ENCODE measurements around the gene LHX5.

Gene LHX5

DNA sequence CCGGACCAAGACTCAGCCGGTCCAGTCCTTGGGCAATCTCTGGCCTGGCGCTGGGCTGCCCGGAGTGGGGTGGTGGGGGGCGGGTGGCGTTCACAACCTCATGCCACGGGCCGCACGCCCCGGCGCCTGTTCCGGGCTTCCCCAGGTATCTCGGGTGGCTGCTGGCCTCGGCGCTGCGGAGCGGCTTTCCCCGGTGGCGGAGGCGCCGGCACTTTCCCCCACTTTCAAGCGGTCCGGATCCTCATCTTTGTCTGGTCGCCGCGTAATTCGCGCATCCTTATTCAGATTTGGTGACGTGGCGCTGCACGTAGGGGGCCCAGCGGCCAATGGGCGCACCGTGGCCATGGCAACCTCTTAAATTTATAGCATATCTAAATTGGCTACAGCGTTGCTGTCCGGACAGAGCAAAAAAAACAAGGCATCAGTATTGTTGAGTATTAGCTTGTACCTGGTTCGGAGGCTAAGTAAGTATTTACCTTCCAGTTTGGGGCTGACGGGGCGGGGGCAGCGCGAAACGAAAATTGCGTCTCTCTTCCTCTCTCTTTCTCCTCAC, at the start of gene LHX5:
Gene LHX5, minus strand, starts transcription at position 253 of the 553 bp plus-strand sequence. CDS start 373 bp downstream, outside the sequence.
- Mint-ChIP-seq H3K27ac (no peak within 1 kb of the TSS), H3K4me3 (peak within 1 kb of the TSS in 1 of 3 experiments; percentile 10), H3K9me3 (no peaks in the 10 kb centered on the region), H3K4me1 (peaks cover 5% of the 10 kb centered on the region), H3K36me3 (ENCODE audit: low read depth) (no peaks in the 10 kb centered on the region), H3K27me3 (ENCODE audit: low read depth) (peaks cover 100% of the 10 kb centered on the region)
- TF ChIP-seq, protein P1, sequence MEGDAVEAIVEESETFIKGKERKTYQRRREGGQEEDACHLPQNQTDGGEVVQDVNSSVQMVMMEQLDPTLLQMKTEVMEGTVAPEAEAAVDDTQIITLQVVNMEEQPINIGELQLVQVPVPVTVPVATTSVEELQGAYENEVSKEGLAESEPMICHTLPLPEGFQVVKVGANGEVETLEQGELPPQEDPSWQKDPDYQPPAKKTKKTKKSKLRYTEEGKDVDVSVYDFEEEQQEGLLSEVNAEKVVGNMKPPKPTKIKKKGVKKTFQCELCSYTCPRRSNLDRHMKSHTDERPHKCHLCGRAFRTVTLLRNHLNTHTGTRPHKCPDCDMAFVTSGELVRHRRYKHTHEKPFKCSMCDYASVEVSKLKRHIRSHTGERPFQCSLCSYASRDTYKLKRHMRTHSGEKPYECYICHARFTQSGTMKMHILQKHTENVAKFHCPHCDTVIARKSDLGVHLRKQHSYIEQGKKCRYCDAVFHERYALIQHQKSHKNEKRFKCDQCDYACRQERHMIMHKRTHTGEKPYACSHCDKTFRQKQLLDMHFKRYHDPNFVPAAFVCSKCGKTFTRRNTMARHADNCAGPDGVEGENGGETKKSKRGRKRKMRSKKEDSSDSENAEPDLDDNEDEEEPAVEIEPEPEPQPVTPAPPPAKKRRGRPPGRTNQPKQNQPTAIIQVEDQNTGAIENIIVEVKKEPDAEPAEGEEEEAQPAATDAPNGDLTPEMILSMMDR (IDR thresholded peaks at IDR 0.05; ENCODE audit: unreplicated experiment in 3 of 3) = no peak

DNA sequence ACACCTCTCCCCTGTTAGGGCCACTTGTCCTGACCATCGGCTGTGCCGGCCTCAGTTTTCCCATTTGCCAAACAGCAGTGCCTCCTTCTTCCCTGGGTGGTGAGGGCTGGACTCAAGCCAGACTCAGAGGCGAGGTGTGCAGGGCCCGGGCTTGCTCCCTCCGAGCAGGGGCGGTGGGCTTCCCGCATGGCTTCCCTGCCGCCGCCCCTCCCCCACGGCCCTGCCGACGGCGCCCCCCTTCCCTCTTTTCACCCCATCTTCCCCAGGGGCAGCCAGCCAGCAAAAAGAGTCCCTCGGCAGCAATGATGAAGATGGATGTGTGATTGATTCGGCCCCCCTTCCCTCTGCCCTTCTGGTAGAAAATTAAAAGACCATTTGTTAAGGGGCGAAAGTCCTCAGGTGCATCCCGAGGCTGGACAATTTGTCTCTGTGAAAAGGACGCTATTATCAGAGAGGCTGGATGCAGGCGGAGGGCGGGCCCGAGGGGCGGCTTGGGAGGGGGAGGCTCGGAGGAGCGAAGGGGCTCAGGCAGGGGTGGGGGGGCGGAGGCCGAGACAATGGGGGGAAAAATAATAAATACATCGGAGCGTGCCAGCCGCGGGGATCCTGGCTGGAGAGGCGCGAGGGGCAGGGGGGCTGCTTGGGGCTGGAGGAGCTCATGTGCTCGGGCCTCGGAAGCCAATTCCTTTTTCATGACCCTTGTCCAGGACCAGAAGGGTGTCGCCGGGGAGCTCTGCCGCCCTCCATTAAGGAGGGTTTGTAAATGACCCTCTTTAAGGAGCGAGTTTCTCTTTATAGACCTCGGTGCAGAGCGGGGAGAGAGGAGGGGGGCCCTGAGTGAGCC, 48.0 kb upstream of the LHX5 start:
- H3K4me1 Mint-ChIP-seq = no peaks in the 10 kb centered on the region
- no peaks in the 10 kb centered on the region for H3K36me3 Mint-ChIP-seq (ENCODE audit: low read depth)
- no peaks in the 10 kb centered on the region for H3K9me3 Mint-ChIP-seq
- no peak overlapping the region for H3K27ac Mint-ChIP-seq
- H3K27me3 Mint-ChIP-seq (ENCODE audit: low read depth) = peaks cover 92% of the 10 kb centered on the region
- TF ChIP-seq, protein P1 (IDR thresholded peaks at IDR 0.05; ENCODE audit: unreplicated experiment in 3 of 3) = no peak
- peak overlapping the region in 1 of 3 experiments; percentile 17 for H3K4me3 Mint-ChIP-seq

DNA sequence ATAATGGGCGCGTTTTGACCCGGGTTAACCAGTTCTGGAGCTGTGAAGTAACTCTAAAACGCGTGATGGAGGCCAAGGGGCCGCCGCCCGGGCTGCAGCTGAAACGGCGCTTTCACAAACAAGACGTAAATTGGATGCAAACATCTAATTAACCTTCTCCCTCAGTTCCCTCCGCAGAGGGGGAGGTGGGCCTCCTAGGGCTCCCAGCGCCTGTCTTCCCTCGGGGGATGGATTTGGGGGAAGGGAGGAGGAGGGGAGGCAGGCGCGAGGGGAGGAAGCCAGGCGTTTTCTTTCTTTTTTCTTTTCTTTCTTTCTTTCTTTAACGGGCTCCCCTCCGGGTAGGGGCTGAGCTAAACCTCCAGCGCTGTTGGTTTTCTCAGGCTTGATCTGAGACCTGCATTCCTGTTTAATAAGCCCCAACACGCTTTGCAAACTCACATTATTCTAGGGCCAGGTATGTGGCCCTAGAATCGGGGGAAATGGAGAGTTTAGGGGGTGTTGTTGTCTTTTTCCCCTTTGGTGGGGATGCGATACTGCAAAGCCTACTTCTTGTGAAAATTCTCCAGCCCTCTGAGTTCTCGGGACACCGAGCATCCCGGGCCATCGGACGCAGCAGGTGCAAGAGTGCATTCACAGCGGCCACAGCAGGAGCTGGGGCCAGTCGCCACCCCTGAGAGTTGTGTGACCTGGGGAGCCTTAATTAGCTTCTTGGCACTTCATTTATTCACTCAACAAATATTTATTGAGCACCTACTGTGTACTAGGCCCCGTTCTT, 43.6 kb upstream of the LHX5 start:
- no peaks in the 10 kb centered on the region for H3K4me1 Mint-ChIP-seq
- no peaks in the 10 kb centered on the region for H3K36me3 Mint-ChIP-seq (ENCODE audit: low read depth)
- TF ChIP-seq, protein P1 (IDR thresholded peaks at IDR 0.05; ENCODE audit: unreplicated experiment in 3 of 3) = no peak
- H3K4me3 Mint-ChIP-seq = peak overlapping the region in 1 of 3 experiments; percentile 25
- peaks cover 100% of the 10 kb centered on the region for H3K27me3 Mint-ChIP-seq (ENCODE audit: low read depth)
- H3K9me3 Mint-ChIP-seq = no peaks in the 10 kb centered on the region
- no peak overlapping the region for H3K27ac Mint-ChIP-seq

DNA sequence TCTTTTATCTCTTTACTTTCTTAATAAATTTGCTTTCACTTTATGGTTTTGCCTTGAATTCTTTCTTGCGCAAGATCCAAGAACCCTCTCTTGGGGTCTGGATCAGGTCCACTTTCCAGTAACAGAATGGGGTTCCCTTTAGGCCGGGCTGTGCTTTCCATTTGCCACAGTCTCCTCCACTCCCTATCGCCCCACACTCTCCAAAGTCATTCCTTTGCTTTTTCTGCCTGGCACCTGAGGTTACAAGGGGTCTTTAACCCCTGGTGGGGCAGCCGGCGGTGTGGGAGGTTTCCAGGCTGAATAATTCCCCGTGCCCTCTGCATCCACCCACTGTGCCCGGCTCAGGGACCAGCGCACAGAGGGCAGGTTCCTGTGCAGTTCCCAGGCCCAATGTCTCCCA, 42.9 kb upstream of the LHX5 start:
- Mint-ChIP-seq H3K4me3 (no peak overlapping the region), H3K36me3 (ENCODE audit: low read depth) (no peaks in the 10 kb centered on the region), H3K4me1 (no peaks in the 10 kb centered on the region), H3K9me3 (no peaks in the 10 kb centered on the region), H3K27ac (no peak overlapping the region), H3K27me3 (ENCODE audit: low read depth) (peaks cover 100% of the 10 kb centered on the region)
- TF ChIP-seq, protein P1 (IDR thresholded peaks at IDR 0.05; ENCODE audit: unreplicated experiment in 3 of 3) = no peak

DNA sequence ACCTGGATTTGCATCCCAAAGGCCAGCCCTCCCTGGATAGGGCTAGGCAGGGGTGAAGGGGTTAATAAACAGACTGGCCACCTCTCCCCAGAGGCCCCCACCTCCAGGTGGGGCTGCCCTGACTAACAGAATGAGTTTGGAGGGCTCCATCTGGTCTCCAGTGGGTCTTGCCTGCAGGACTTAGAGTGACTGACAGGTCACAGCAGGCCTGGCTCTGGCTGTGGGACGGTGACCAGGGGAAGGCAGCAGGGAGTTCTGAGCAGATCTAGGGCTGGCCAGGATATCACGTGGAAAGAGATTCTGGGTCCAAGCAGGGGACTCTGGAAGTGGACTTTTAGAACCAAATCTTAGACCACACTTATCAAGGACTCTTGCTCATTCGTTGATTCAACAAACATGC, 40.9 kb upstream of the LHX5 start:
- TF ChIP-seq, protein P1 (IDR thresholded peaks at IDR 0.05; ENCODE audit: unreplicated experiment in 3 of 3) = no peak
- Mint-ChIP-seq H3K27ac (no peak overlapping the region), H3K36me3 (ENCODE audit: low read depth) (no peaks in the 10 kb centered on the region), H3K4me3 (no peak overlapping the region), H3K9me3 (no peaks in the 10 kb centered on the region), H3K27me3 (ENCODE audit: low read depth) (peaks cover 95% of the 10 kb centered on the region), H3K4me1 (no peaks in the 10 kb centered on the region)

All from nephron (organoid).